GM12865 (cell line): Measurements from ENCODE around the gene SYT13.

Source experiments
- DNase-seq: peaks from one replicate; pipeline ENCODE4 v3.0.0; 2010; ENCODE audit warnings: low read depth
- H3K4me3 ChIP-seq: 2 replicates; pipeline ENCODE4 v1.5.1; 2011; ENCODE audit warnings: mild to moderate bottlenecking, low read depth, low read length, control low read depth
- CTCF ChIP-seq: IDR thresholded peaks from 2 replicates; pipeline ENCODE4 v1.5.1; 2011; ENCODE audit warnings: low read length, control low read depth, low read depth, inconsistent platforms; ENCODE audit not compliant: insufficient read depth; ENCODE audit errors: missing control alignments

The SYT13 gene

GRCh38 chr11:45274206-45274605, 11.9 kb downstream of the SYT13 start:
- no peak for DNase-seq
- no peak for TF ChIP-seq CTCF
- H3K4me3 ChIP-seq: no peak overlapping the region

- H3K4me3 ChIP-seq: no peak overlapping the region
- no peak for DNase-seq
- no peak for TF ChIP-seq CTCF
Observed at GRCh38 chr11:45273509-45273908, 12.6 kb downstream of the SYT13 start.

- no peak overlapping the region for H3K4me3 ChIP-seq
- TF ChIP-seq CTCF: no peak
- no peak for DNase-seq
Observed at GRCh38 chr11:45272701-45273100, 13.4 kb downstream of the SYT13 start.

- H3K4me3 ChIP-seq: no peak overlapping the region
- no peak for TF ChIP-seq CTCF
- no peak for DNase-seq
Observed at GRCh38 chr11:45270946-45271716, 15.0 kb downstream of the SYT13 start.

GRCh38 chr11:45269678-45270077, 16.5 kb downstream of the SYT13 start:
- TF ChIP-seq CTCF: no peak
- no peak overlapping the region for H3K4me3 ChIP-seq
- DNase-seq: no peak

GRCh38 chr11:45267652-45268299, 18.4 kb downstream of the SYT13 start:
- no peak for DNase-seq
- no peak for TF ChIP-seq CTCF
- H3K4me3 ChIP-seq: no peak overlapping the region

GRCh38 chr11:45267052-45267451, 19.1 kb downstream of the SYT13 start:
- no peak overlapping the region for H3K4me3 ChIP-seq
- peak; percentile 20 for DNase-seq

More at GRCh38 chr11:45267052-45267451, 19.1 kb downstream of the SYT13 start:
- peak; percentile 51 for TF ChIP-seq CTCF
